OCI-LY1 (cell line): ENCODE measurements around the gene SERPINB1.

Experiments
- H2AFZ ChIP-seq: fragments of 200-600 bp; sonication (generic), shearing (Covaris generic); 2 replicates; pipeline ENCODE4 v1.6.0; 2014; ENCODE audit warnings: antibody characterized with exemption, mild to moderate bottlenecking, low read length
- H3F3A ChIP-seq: fragments of 200-600 bp; sonication (generic), shearing (Covaris generic); 2 replicates; pipeline ENCODE4 v1.6.0; 2014; ENCODE audit warnings: mild to moderate bottlenecking, antibody characterized with exemption, low read length, moderate library complexity; ENCODE audit not compliant: insufficient read depth
- H3K27ac ChIP-seq: fragments of 200-600 bp; sonication (generic); 2 replicates; pipeline ENCODE4 v1.5.1; 2014; ENCODE audit warnings: low read length, mixed run types, mild to moderate bottlenecking, low read depth; ENCODE audit not compliant: poor library complexity, severe bottlenecking
- H3K27me3 ChIP-seq: fragments of 200-600 bp; sonication (generic); 2 replicates; pipeline ENCODE4 v1.6.0; 2014; ENCODE audit warnings: antibody characterized with exemption, mild to moderate bottlenecking, low read length, moderate library complexity; ENCODE audit not compliant: insufficient read depth
- H3K36me3 ChIP-seq: fragments of 200-600 bp; sonication (generic); 2 replicates; pipeline ENCODE4 v1.6.1; 2014; ENCODE audit warnings: mild to moderate bottlenecking, antibody characterized with exemption, low read length, moderate library complexity, mixed read lengths; ENCODE audit not compliant: insufficient read depth
- H3K4me1 ChIP-seq: fragments of 200-600 bp; sonication (generic); 2 replicates; pipeline ENCODE4 v1.5.1; 2014; ENCODE audit warnings: mild to moderate bottlenecking, low read length, moderate library complexity; ENCODE audit not compliant: insufficient read depth, severe bottlenecking
- H3K4me2 ChIP-seq: fragments of 200-600 bp; sonication (generic), shearing (Covaris generic); 2 replicates; pipeline ENCODE4 v1.6.1; 2014; ENCODE audit warnings: low read length
- H3K4me3 ChIP-seq: fragments of 200-600 bp; sonication (generic); 2 replicates; pipeline ENCODE4 v1.5.1; 2014; ENCODE audit warnings: low read length, low read depth, mild to moderate bottlenecking, mixed read lengths; ENCODE audit not compliant: poor library complexity, severe bottlenecking
- H3K79me2 ChIP-seq: fragments of 200-600 bp; shearing (Covaris generic); 2 replicates; pipeline ENCODE4 v1.6.1; 2016; ENCODE audit warnings: mixed run types, low read length, mixed read lengths; ENCODE audit not compliant: insufficient read depth
- H3K9ac ChIP-seq: fragments of 200-600 bp; sonication (generic), shearing (Covaris generic); 2 replicates; pipeline ENCODE4 v1.6.1; 2014; ENCODE audit warnings: mild to moderate bottlenecking, low read length, mixed read lengths
- H3K9me2 ChIP-seq: fragments of 200-600 bp; sonication (generic), shearing (Covaris generic); 2 replicates; pipeline ENCODE4 v1.6.1; 2014; ENCODE audit warnings: low read depth, mild to moderate bottlenecking, low read length, mixed read lengths
- H3K9me3 ChIP-seq: fragments of 200-600 bp; shearing (Covaris generic); 2 replicates; pipeline ENCODE4 v1.6.1; 2014; ENCODE audit warnings: low read length, mixed read lengths
- H4K20me1 ChIP-seq: fragments of 200-600 bp; sonication (generic), shearing (Covaris generic); 2 replicates; pipeline ENCODE4 v1.6.0; 2016; ENCODE audit warnings: mild to moderate bottlenecking, low read length; ENCODE audit not compliant: insufficient read depth
- EZH2 ChIP-seq: fragments of 200-600 bp; sonication (generic), shearing (Covaris generic); IDR thresholded peaks from 2 replicates; pipeline ENCODE4 v1.8.0; 2017; ENCODE audit warnings: borderline replicate concordance, mixed run types, mild to moderate bottlenecking, antibody characterized with exemption, low read length, moderate library complexity, mixed read lengths
- TF ChIP-seq, protein P1 (sequence below): fragments of 200-600 bp; sonication (generic), shearing (Covaris generic); IDR thresholded peaks from 2 replicates; pipeline ENCODE4 v1.5.1; 2017; ENCODE audit warnings: mild to moderate bottlenecking, antibody characterized with exemption, low read length, moderate library complexity, mixed read lengths

The SERPINB1 gene

DNA sequence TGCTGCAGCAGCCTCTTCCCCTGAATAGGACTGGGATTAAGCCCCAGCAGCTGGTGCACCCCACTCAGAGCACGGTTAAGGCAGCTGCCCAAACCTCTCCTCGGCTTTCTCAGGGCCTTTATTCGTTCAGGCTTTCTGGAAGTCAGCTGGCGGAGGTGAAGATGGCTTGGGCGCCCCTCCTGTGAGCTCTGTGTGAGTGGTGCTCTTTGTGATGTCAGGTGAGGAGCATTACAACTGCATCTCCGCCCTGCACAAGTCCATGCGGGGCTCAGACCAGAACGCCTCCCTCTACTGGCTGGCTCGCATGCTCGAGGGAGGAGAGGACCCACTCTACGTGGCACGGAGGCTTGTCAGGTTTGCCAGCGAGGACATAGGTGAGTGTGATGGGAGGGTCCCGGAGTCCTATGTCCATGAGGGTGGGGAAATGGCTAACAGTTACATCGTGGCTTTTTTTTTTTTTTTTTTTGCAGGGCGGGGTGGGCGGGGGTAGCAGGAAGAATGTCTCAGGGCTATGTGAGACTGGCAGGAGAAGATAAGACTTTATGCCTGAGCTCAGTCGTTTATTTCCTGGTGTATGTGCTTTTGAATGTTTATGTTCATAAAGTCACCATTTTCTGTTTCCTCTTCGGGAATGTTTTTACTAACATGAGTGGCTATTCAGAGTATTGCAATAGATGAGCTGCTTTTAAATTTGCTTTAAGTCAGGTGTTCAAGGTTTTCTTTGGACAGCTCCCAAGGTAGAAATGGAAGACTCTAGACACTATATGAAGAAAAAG, 58.3 kb downstream of the SERPINB1 start:
- Histone ChIP-seq H4K20me1 (no peaks in the 10 kb centered on the region), H3K27ac (no peak overlapping the region), H3K9me3 (no peaks in the 10 kb centered on the region), H3K4me1 (no peaks in the 10 kb centered on the region), H3F3A (no peaks in the 10 kb centered on the region), H2AFZ (no peak overlapping the region), H3K9me2 (no peaks in the 10 kb centered on the region), H3K4me3 (no peak overlapping the region), H3K4me2 (no peak overlapping the region), H3K9ac (no peak overlapping the region), H3K27me3 (no peaks in the 10 kb centered on the region), H3K79me2 (no peaks in the 10 kb centered on the region), H3K36me3 (peaks cover 75% of the 10 kb centered on the region)
- TF ChIP-seq, protein P1, sequence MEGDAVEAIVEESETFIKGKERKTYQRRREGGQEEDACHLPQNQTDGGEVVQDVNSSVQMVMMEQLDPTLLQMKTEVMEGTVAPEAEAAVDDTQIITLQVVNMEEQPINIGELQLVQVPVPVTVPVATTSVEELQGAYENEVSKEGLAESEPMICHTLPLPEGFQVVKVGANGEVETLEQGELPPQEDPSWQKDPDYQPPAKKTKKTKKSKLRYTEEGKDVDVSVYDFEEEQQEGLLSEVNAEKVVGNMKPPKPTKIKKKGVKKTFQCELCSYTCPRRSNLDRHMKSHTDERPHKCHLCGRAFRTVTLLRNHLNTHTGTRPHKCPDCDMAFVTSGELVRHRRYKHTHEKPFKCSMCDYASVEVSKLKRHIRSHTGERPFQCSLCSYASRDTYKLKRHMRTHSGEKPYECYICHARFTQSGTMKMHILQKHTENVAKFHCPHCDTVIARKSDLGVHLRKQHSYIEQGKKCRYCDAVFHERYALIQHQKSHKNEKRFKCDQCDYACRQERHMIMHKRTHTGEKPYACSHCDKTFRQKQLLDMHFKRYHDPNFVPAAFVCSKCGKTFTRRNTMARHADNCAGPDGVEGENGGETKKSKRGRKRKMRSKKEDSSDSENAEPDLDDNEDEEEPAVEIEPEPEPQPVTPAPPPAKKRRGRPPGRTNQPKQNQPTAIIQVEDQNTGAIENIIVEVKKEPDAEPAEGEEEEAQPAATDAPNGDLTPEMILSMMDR: no peak
- no peak for TF ChIP-seq EZH2

DNA sequence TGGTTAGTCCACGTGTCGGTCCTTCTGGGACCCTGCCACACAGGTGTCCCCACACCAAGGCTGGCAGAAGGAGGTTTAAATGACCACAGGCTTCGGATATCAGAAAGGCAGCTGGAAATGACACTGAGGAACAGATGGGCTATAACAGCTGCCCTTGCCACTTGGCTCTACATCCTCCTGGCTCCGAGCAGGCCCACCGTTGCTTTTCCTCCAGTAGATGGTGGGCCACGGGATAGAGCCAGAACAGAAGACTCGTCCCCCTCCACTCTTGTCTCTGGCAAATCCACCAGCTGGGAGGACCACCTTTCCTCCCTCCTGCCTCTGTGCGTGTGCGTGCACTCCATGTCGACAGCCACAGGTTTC, 58.9 kb downstream of the SERPINB1 start:
- no peaks in the 10 kb centered on the region for H3K9me2 ChIP-seq
- H3K9ac ChIP-seq: no peak overlapping the region
- no peaks in the 10 kb centered on the region for H3K79me2 ChIP-seq
- no peaks in the 10 kb centered on the region for H3K4me1 ChIP-seq
- TF ChIP-seq EZH2: no peak
- TF ChIP-seq, protein P1: no peak
- no peak overlapping the region for H2AFZ ChIP-seq
- no peaks in the 10 kb centered on the region for H3K27me3 ChIP-seq
- no peak overlapping the region for H3K27ac ChIP-seq
- H3F3A ChIP-seq: no peaks in the 10 kb centered on the region
- H3K36me3 ChIP-seq: peaks cover 78% of the 10 kb centered on the region
- H3K9me3 ChIP-seq: no peaks in the 10 kb centered on the region
- no peak overlapping the region for H3K4me2 ChIP-seq
- no peak overlapping the region for H3K4me3 ChIP-seq
- no peaks in the 10 kb centered on the region for H4K20me1 ChIP-seq

DNA sequence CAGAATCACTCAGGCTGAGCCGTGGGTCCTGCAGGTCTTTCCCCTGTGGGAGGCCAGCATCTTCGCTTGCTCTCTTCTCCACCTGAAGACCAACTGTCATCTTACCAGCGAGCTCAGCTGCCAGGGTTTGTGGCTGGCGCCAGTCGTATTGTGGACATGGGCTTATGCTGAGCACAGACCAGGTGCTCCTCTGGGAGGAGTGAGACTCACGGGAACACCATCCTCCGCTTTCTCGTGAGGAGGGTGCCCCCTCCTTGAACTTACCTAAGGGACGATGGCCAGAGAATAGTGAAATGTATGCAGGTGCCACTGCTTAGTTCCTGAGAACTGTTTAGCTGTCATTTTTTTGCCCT, 59.3 kb downstream of the SERPINB1 start:
- Histone ChIP-seq H3K4me1 (no peaks in the 10 kb centered on the region), H3K9me3 (no peaks in the 10 kb centered on the region), H4K20me1 (no peaks in the 10 kb centered on the region), H3K27me3 (no peaks in the 10 kb centered on the region), H3F3A (no peaks in the 10 kb centered on the region), H3K27ac (no peak overlapping the region), H3K9ac (no peak overlapping the region), H3K4me3 (no peak overlapping the region), H3K79me2 (0 out of 2 replicates have a peak, but pooled peaks cover under 1% of the 10 kb centered on the region), H3K4me2 (no peak overlapping the region), H2AFZ (no peak overlapping the region), H3K36me3 (peaks cover 77% of the 10 kb centered on the region), H3K9me2 (no peaks in the 10 kb centered on the region)
- TF ChIP-seq, protein P1: no peak
- TF ChIP-seq EZH2: no peak
